ENCODE data around the gene KIF11. TPM values are rescaled to one million over a fixed set of nuclear protein-coding genes. Genes with fewer than 3 reads are reported as not detected.

Gene KIF11
- total and polyA plus RNA-seq, 2 donors (not counting 3 experiments of a cell fraction or from before 2014, with no cell fraction given): 7.3 to 42.6 TPM

DNA sequence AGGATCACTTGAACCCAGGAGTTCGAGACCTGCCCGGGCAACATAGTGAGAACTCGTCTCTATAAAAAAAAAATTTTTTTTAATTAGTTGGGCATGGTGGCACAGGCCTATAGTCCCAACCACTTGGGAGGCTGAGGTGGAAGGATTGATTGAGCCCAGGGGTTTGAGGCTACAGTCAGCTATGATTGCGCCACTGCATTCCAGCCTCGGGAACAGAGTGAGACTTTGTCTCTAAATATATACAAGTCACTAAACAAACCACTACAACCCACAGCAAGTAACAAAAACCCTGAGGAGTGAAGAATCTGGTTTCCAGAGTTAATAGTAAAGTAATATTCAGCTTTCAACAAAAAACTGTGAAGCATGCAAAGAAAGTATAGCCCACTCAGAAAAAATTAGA is 64.1 kb downstream of the KIF11 start:
- CTCF ChIA-PET: interaction anchor here (1.0 kb wide), 1 partner anchor 54 kb away, joined by 4 read pairs; no protein-coding TSS in a partner anchor
- Histone ChIP-seq H4K20me1 (replicated peaks; ENCODE audit: control insufficient read depth, extremely low read depth, insufficient read depth, low read length) (no peaks in the 10 kb centered on the region), H3K27ac (ENCODE audit: insufficient read depth, low read depth, low read length) (no peak overlapping the region), H2AFZ (ENCODE audit: low read depth, low read length) (no peak overlapping the region), H3K9me1 (replicated peaks; ENCODE audit: control insufficient read depth, extremely low read depth, insufficient read depth, low read length) (no peaks in the 10 kb centered on the region), H3K27me3 (ENCODE audit: control insufficient read depth in 2 of 2, insufficient read depth in 2 of 2, low read length in 2 of 2) (no peaks in the 10 kb centered on the region), H3K4me2 (ENCODE audit: insufficient read depth, low read length) (no peak overlapping the region), H3K36me3 (ENCODE audit: control insufficient read depth in 2 of 2, extremely low read depth in 1 of 2, insufficient read depth in 2 of 2, low read length in 2 of 2) (peaks cover 0 to 6% of the 10 kb centered on the region in 2 experiments), H3K79me2 (ENCODE audit: control insufficient read depth, insufficient read depth, low read length) (no peaks in the 10 kb centered on the region), H3K9me3 (replicated peaks; ENCODE audit: control insufficient read depth, insufficient read depth, low read length) (no peaks in the 10 kb centered on the region), H3K4me1 (ENCODE audit: control insufficient read depth, extremely low read depth, insufficient read depth, low read length) (no peaks in the 10 kb centered on the region), H3K9ac (replicated peaks; ENCODE audit: extremely low read depth, insufficient read depth, low read length) (no peak overlapping the region), H3K4me3 (replicated peaks in 1 of 3; ENCODE audit: insufficient read depth in 1 of 3, low read depth in 1 of 3, low read length in 3 of 3) (no peak overlapping the region)
- no peak for DNase-seq (ENCODE audit: low read depth, low spot score)
- intact Hi-C loops (cut with micrococcal nuclease): no loop called here
- dilution Hi-C loops (cut with MboI; ENCODE audit: extremely low pct_ligation_motif_present, low sequenced_read_pairs): no loop called here
- no peak for FAIRE-seq
- no peak for TF ChIP-seq GATA2 (IDR thresholded peaks at IDR 0.05; ENCODE audit: insufficient read depth, insufficient read length, low read depth, low read length)
- TF ChIP-seq FOS (IDR thresholded peaks at IDR 0.05; ENCODE audit: borderline replicate concordance, insufficient read depth, low read length): no peak
- no peak for TF ChIP-seq MYC (IDR thresholded peaks at IDR 0.05; ENCODE audit: low read depth, low read length)
- TF ChIP-seq, protein P1, sequence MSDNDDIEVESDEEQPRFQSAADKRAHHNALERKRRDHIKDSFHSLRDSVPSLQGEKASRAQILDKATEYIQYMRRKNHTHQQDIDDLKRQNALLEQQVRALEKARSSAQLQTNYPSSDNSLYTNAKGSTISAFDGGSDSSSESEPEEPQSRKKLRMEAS (IDR thresholded peaks at IDR 0.05; ENCODE audit: insufficient read depth, insufficient read length): no peak
- TF ChIP-seq JUN (IDR thresholded peaks at IDR 0.05; ENCODE audit: borderline replicate concordance, insufficient read depth, insufficient read length, low read depth): no peak
- TF ChIP-seq POLR2AphosphoS5 (IDR thresholded peaks at IDR 0.05; ENCODE audit: insufficient read depth, low read depth, low read length): no peak
- TF ChIP-seq EZH2 (IDR thresholded peaks at IDR 0.05; ENCODE audit: borderline replicate concordance, low read depth, low read length, severe bottlenecking): no peak
- no peak for TF ChIP-seq POLR2A (IDR thresholded peaks at IDR 0.05; ENCODE audit: low read depth, low read length)
- TF ChIP-seq, protein P2, sequence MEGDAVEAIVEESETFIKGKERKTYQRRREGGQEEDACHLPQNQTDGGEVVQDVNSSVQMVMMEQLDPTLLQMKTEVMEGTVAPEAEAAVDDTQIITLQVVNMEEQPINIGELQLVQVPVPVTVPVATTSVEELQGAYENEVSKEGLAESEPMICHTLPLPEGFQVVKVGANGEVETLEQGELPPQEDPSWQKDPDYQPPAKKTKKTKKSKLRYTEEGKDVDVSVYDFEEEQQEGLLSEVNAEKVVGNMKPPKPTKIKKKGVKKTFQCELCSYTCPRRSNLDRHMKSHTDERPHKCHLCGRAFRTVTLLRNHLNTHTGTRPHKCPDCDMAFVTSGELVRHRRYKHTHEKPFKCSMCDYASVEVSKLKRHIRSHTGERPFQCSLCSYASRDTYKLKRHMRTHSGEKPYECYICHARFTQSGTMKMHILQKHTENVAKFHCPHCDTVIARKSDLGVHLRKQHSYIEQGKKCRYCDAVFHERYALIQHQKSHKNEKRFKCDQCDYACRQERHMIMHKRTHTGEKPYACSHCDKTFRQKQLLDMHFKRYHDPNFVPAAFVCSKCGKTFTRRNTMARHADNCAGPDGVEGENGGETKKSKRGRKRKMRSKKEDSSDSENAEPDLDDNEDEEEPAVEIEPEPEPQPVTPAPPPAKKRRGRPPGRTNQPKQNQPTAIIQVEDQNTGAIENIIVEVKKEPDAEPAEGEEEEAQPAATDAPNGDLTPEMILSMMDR (IDR thresholded peaks at IDR 0.05; ENCODE audit: extremely low read depth in 1 of 2, insufficient read depth in 1 of 2, low read depth in 1 of 2, low read length in 2 of 2): no peak
- BruUV-seq (replicated peaks): no TSS peak
- POLR2A ChIA-PET: interaction anchor here (0.6 kb wide), 1 partner anchor 32 kb away, joined by 3 read pairs; no protein-coding TSS in a partner anchor

Measured in endothelial cell of umbilical vein (primary cell).